Stimulated activated CD4-positive, alpha-beta T cell treated with anti-CD3 and anti-CD28 coated beads, Interleukin-12 subunit alpha, Interleukin-12 subunit beta, amount 100 ng/mL, for 48 hours (primary cell): ENCODE measurements around the gene NFKB2.

Experiments used
- DNase-seq, 3 donors: peaks; one replicate each; pipeline ENCODE4 v3.0.0-alpha.2; 2020; ENCODE audit warnings: low read depth in 2 of 3, low spot score in 1 of 3

Gene NFKB2

GRCh38 chr10:102444851-102445250, 49.3 kb downstream of the NFKB2 start:
- DNase-seq, result no peak

- peak; percentile 76 to 81 (median 78) for DNase-seq
Observed at GRCh38 chr10:102449321-102450123, 54.0 kb downstream of the NFKB2 start.

GRCh38 chr10:102450124-102450373, 54.5 kb downstream of the NFKB2 start:
- no peak for DNase-seq

GRCh38 chr10:102450374-102451104, 55.0 kb downstream of the NFKB2 start:
- DNase-seq, result peak; percentile 58 to 78 (median 74)

- no peak for DNase-seq
Observed at GRCh38 chr10:102451105-102451969, 55.8 kb downstream of the NFKB2 start, which contains the start of gene C10orf95. Gene C10orf95, minus strand, starts transcription at chr10:102451543. Its CDS starts 450 bp downstream, at chr10:102451093.
